H1 (cell line): ENCODE results near the gene SCNN1B. TPM values are rescaled to one million over a fixed set of nuclear protein-coding genes. Genes with fewer than 3 reads are reported as not detected.

Experiments
- CTCF ChIA-PET: fragments of 300-600 bp; sonication (Branson Sonifier 250); formaldehyde crosslinking; loops from one replicate; lab custom pipeline; 2021; ENCODE audit not compliant: partially characterized antibody; lab: Charles Lee
- POLR2A ChIA-PET: fragments of 300-600 bp; sonication (Branson Sonifier 250); formaldehyde crosslinking; loops from one replicate; lab custom pipeline; 2021; ENCODE audit warnings: inconsistent platforms; ENCODE audit not compliant: partially characterized antibody; lab: Charles Lee
- DNase-seq, 2 experiments: peaks; one replicate each; pipeline versions ENCODE4 v3.0.0 to v3.0.0-alpha.2; 2010 to 2022; ENCODE audit warnings: low spot score in 2 of 2, low read depth in 1 of 2, mixed read lengths in 1 of 2
- FAIRE-seq: peaks from 2 replicates; lab custom pipeline; 2011; peaks lifted over from hg19 to GRCh38; lab: Jason Lieb, UNC
- H2AFZ ChIP-seq: 2 replicates; pipeline ENCODE4 v1.8.1; 2012; ENCODE audit warnings: low read length, inconsistent platforms
- H2AK5ac ChIP-seq: 2 replicates; pipeline ENCODE4 v1.6.1; 2013; ENCODE audit warnings: low read depth, low read length
- H2BK120ac ChIP-seq: replicated peaks from 2 replicates; pipeline ENCODE3; 2013; ENCODE audit warnings: low read depth, low read length, inconsistent platforms
- H2BK12ac ChIP-seq: 2 replicates; pipeline ENCODE4 v1.6.1; 2013; ENCODE audit warnings: low read depth, low read length
- H2BK15ac ChIP-seq: 2 replicates; pipeline ENCODE4 v1.6.1; 2013; ENCODE audit warnings: low read length
- H2BK20ac ChIP-seq: 2 replicates; pipeline ENCODE4 v1.6.1; 2013; ENCODE audit warnings: low read length
- H2BK5ac ChIP-seq: 2 replicates; pipeline ENCODE4 v1.6.1; 2013; ENCODE audit warnings: low read depth, low read length
- H3K14ac ChIP-seq: 2 replicates; pipeline ENCODE4 v1.6.1; 2013; ENCODE audit warnings: inconsistent platforms; ENCODE audit not compliant: insufficient read length
- H3K18ac ChIP-seq: 2 replicates; pipeline ENCODE4 v1.6.1; 2013; ENCODE audit warnings: low read length; ENCODE audit errors: extremely low read depth
- H3K23ac ChIP-seq: 2 replicates; pipeline ENCODE4 v1.6.1; 2013; ENCODE audit warnings: inconsistent platforms; ENCODE audit not compliant: insufficient read length
- H3K23me2 ChIP-seq: 2 replicates; pipeline ENCODE4 v1.6.1; 2013; ENCODE audit warnings: low read depth, low read length
- H3K27ac ChIP-seq: 2 replicates; pipeline ENCODE4 v1.6.1; 2011; ENCODE audit warnings: low read depth, low read length, inconsistent platforms
- H3K27me3 ChIP-seq, 4 experiments: replicated peaks in 1 of 4; 1 replicate in 1 of 4; 2 replicates in 3 of 4; pipeline versions ENCODE4 v1.6.1 to v1.8.1; 2011 to 2013; ENCODE audit warnings: low read length in 3 of 4, mild to moderate bottlenecking in 3 of 4, inconsistent platforms in 2 of 4, mixed read lengths in 2 of 4, moderate library complexity in 1 of 4; ENCODE audit not compliant: control insufficient read depth in 3 of 4, insufficient read depth in 3 of 4; ENCODE audit errors: extremely low read depth in 1 of 4
- H3K36me3 ChIP-seq, 4 experiments: 2 replicates each; pipeline versions ENCODE4 v1.6.1 to v1.8.1; 2011 to 2013; ENCODE audit warnings: mild to moderate bottlenecking in 4 of 4, low read length in 3 of 4, moderate library complexity in 2 of 4, control low read depth in 1 of 4, inconsistent platforms in 1 of 4; ENCODE audit not compliant: insufficient read depth in 4 of 4, control insufficient read depth in 2 of 4
- H3K4ac ChIP-seq: replicated peaks from 2 replicates; pipeline ENCODE3; 2013; ENCODE audit warnings: low read length, low read depth, mixed read lengths, inconsistent platforms; ENCODE audit not compliant: insufficient read length
- H3K4me1 ChIP-seq, 4 experiments: replicated peaks in 1 of 4; 1 replicate in 1 of 4; 2 replicates in 3 of 4; pipeline versions ENCODE4 v1.6.1 to v1.8.1; 2011 to 2013; ENCODE audit warnings: low read length in 3 of 4, inconsistent platforms in 2 of 4, mixed read lengths in 1 of 4; ENCODE audit not compliant: insufficient read depth in 4 of 4, control insufficient read depth in 3 of 4
- H3K4me2 ChIP-seq, 2 experiments: 2 replicates each; pipeline versions ENCODE4 v1.6.1 to v1.8.1; 2011 to 2013; ENCODE audit warnings: low read depth in 2 of 2, low read length in 2 of 2, control low read depth in 1 of 2, inconsistent platforms in 1 of 2, mild to moderate bottlenecking in 1 of 2; ENCODE audit not compliant: insufficient read depth in 1 of 2
- H3K4me3 ChIP-seq, 4 experiments: fragments of 200-600, 300-600 bp in 1 of 4; sonication (generic), shearing (Covaris generic), sonication (Bioruptor Twin) in 1 of 4; 2 replicates each; pipeline versions ENCODE4 v1.5.1 to v1.8.1; 2011 to 2016; ENCODE audit warnings: low read length in 4 of 4, low read depth in 3 of 4, control low read depth in 2 of 4, inconsistent platforms in 2 of 4, mild to moderate bottlenecking in 2 of 4, mixed read lengths in 1 of 4, moderate library complexity in 1 of 4; ENCODE audit not compliant: insufficient read depth in 2 of 4; ENCODE audit errors: extremely low read depth in 1 of 4
- H3K56ac ChIP-seq: replicated peaks from 2 replicates; pipeline ENCODE3; 2013; ENCODE audit warnings: low read depth, mild to moderate bottlenecking, mixed read lengths, low read length, inconsistent platforms; ENCODE audit not compliant: insufficient read length
- H3K79me1 ChIP-seq: 2 replicates; pipeline ENCODE4 v1.6.1; 2013; ENCODE audit warnings: low read depth, low read length, control low read depth
- H3K79me2 ChIP-seq, 2 experiments: 2 replicates each; pipeline versions ENCODE4 v1.6.1 to v1.8.1; 2012 to 2013; ENCODE audit warnings: low read length in 2 of 2, mild to moderate bottlenecking in 2 of 2, inconsistent platforms in 1 of 2; ENCODE audit not compliant: insufficient read depth in 2 of 2, control insufficient read depth in 1 of 2
- H3K9ac ChIP-seq, 4 experiments: replicated peaks in 1 of 4; 1 replicate in 1 of 4; 2 replicates in 3 of 4; pipeline versions ENCODE4 v1.6.1 to v1.8.1; 2011 to 2013; ENCODE audit warnings: low read depth in 3 of 4, low read length in 3 of 4, control low read depth in 2 of 4, mild to moderate bottlenecking in 2 of 4, moderate library complexity in 2 of 4, inconsistent platforms in 1 of 4; ENCODE audit errors: extremely low read depth in 1 of 4
- H3K9me3 ChIP-seq, 2 experiments: 2 replicates each; pipeline versions ENCODE4 v1.6.1 to v1.8.1; 2012 to 2013; ENCODE audit warnings: mild to moderate bottlenecking in 2 of 2, moderate library complexity in 2 of 2, control low read depth in 1 of 2, inconsistent platforms in 1 of 2, low read depth in 1 of 2, low read length in 1 of 2, mixed read lengths in 1 of 2; ENCODE audit not compliant: insufficient read depth in 2 of 2
- H4K20me1 ChIP-seq, 2 experiments: replicated peaks in 1 of 2; 2 replicates each; pipeline versions ENCODE3 to v1.8.1; 2011 to 2013; ENCODE audit warnings: inconsistent platforms in 2 of 2, low read length in 2 of 2, mild to moderate bottlenecking in 1 of 2; ENCODE audit not compliant: insufficient read depth in 2 of 2, control insufficient read depth in 1 of 2
- H4K5ac ChIP-seq: 2 replicates; pipeline ENCODE4 v1.6.1; 2013; ENCODE audit warnings: low read length, low read depth, mixed read lengths, inconsistent platforms; ENCODE audit not compliant: insufficient read length
- H4K8ac ChIP-seq: 2 replicates; pipeline ENCODE4 v1.8.0; 2013; ENCODE audit warnings: mild to moderate bottlenecking, moderate library complexity, low read length, inconsistent platforms; ENCODE audit not compliant: insufficient read depth; ENCODE audit errors: extremely low read depth
- H4K91ac ChIP-seq: replicated peaks from 2 replicates; pipeline ENCODE3; 2013; ENCODE audit warnings: low read length, mixed read lengths, inconsistent platforms; ENCODE audit not compliant: insufficient read length
- BRCA1 ChIP-seq: IDR thresholded peaks from 2 replicates; pipeline ENCODE4 v1.6.1; 2012; ENCODE audit warnings: low read depth, low read length, improper control_type of control experiment
- CEBPB ChIP-seq: IDR thresholded peaks from 2 replicates; pipeline ENCODE4 v1.6.1; 2012; ENCODE audit warnings: low read depth, low read length
- JUN ChIP-seq: IDR thresholded peaks from 2 replicates; pipeline ENCODE4 v1.6.1; 2011; ENCODE audit warnings: low read depth, mild to moderate bottlenecking, improper control_type of control experiment, low read length
- NANOG ChIP-seq: IDR thresholded peaks from 2 replicates; pipeline ENCODE4 v1.6.1; 2011; ENCODE audit warnings: low read length, low read depth, mild to moderate bottlenecking, inconsistent platforms; ENCODE audit not compliant: insufficient read depth, poor library complexity, severe bottlenecking
- NRF1 ChIP-seq: IDR thresholded peaks from 2 replicates; pipeline ENCODE4 v1.6.1; 2011; ENCODE audit warnings: mild to moderate bottlenecking, low read depth, low read length, improper control_type of control experiment
- PHF8 ChIP-seq: fragments of 200-600 bp; sonication (generic); conservative IDR thresholded peaks from 2 replicates; pipeline ENCODE4 v1.7.1; 2012; ENCODE audit warnings: low read depth, mild to moderate bottlenecking, inconsistent platforms, low read length, moderate library complexity
- RNF2 ChIP-seq: fragments of 200-900, 300-1000 bp; sonication (generic); IDR thresholded peaks from 2 replicates; pipeline ENCODE4 v1.7.1; 2016; ENCODE audit warnings: borderline replicate concordance, low read depth, mild to moderate bottlenecking, antibody characterized with exemption, low read length; ENCODE audit not compliant: poor library complexity, severe bottlenecking; ENCODE audit errors: missing control alignments
- SIX5 ChIP-seq: IDR thresholded peaks from 2 replicates; pipeline ENCODE4 v1.6.1; 2011; ENCODE audit warnings: mild to moderate bottlenecking, low read depth, low read length
- SP2 ChIP-seq: IDR thresholded peaks from 2 replicates; pipeline ENCODE4 v1.6.1; 2012; ENCODE audit warnings: mild to moderate bottlenecking, low read length, inconsistent platforms
- TAF7 ChIP-seq: optimal IDR thresholded peaks from 2 replicates; pipeline ENCODE3; 2011; ENCODE audit warnings: low read depth, mild to moderate bottlenecking, inconsistent platforms, low read length, moderate library complexity, borderline replicate concordance
- ZNF274 ChIP-seq: IDR thresholded peaks from 2 replicates; pipeline ENCODE4 v1.7.0; 2012; ENCODE audit warnings: low read length, borderline replicate concordance; ENCODE audit errors: extremely low read depth
- WGBS, 2 experiments: shearing (Covaris generic) in 1 of 2; methylation state at CpG; one replicate each; pipeline versions ENCODE4 v1.1.6 to v1.1.7; 2013 to 2015; ENCODE audit warnings: low lambda C conversion rate in 2 of 2, mixed read lengths in 2 of 2, inconsistent platforms in 1 of 2, low coverage in 1 of 2, missing lambda C conversion rate in 1 of 2; ENCODE audit not compliant: insufficient replicate concordance in 2 of 2, insufficient coverage in 1 of 2, insufficient read length in 1 of 2; ENCODE audit errors: extremely low coverage in 1 of 2, missing lambda C conversion rate in 1 of 2; 5-methylcytosine and 5-hydroxymethylcytosine counted together
- polyA plus RNA-seq, 7 experiments: library from polyadenylated mRNA; depleted of rRNA in 3 of 7; stranded (reverse) in 5 of 7; unstranded in 2 of 7; fragments of >200 nt in 5 of 7; fragments of 200-250 nt in 2 of 7; gene quantifications; 1 replicate in 5 of 7; 2 replicates in 1 of 7; 4 replicates in 1 of 7; pipeline versions ENCODE4 v1.2.1 to v1.2.3, GENCODE V29; 2011 to 2013; ENCODE audit warnings: missing spikeins in 2 of 7, mixed read lengths in 2 of 7
- total RNA-seq: library from RNA; stranded (reverse); fragmentation: NEBNext Ultra II Directional; extraction: Animal tissue kit (Norgen Biotek cat#: 25700); gene quantifications from 2 replicates; pipeline ENCODE4 v1.2.1, GENCODE V29; 2021
- TF ChIP-seq, protein P1 (sequence below): IDR thresholded peaks from 2 replicates; pipeline ENCODE4 v1.6.1; 2012; ENCODE audit warnings: inconsistent platforms

The SCNN1B gene
- total and polyA plus RNA-seq, 2 of the 8 experiments (the other 6 are each of a cell fraction or from before 2014, with no cell fraction given): 0.20 to 0.95 TPM

DNA sequence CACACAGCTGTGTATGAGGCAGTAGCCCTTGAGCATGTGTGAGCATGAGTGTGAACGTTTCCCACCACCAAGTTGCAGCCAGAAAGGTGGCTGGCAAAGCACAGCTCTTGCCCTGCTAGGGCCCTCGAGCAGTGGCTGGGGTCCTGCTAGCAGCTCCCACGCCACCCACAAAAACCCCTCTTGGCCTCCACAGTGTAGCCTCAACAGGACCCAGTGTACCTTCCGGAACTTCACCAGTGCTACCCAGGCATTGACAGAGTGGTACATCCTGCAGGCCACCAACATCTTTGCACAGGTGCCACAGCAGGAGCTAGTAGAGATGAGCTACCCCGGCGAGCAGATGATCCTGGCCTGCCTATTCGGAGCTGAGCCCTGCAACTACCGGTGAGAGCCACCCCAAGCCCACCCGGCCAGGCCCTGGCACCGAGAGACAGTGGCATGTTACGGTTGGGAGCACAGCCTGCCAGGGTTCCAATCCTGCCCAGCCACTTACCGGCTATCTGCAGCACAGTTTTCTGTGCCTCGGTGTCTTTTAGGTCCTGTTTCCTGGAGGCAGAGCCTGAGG, 53.1 kb downstream of the SCNN1B start:
- DNase-seq (no peak), FAIRE-seq (no peak)
- H3K4ac ChIP-seq: no peak overlapping the region
- no peak overlapping the region for H2BK120ac ChIP-seq
- no peaks in the 10 kb centered on the region for H3K9me3 ChIP-seq
- no peaks in the 10 kb centered on the region for H3K23me2 ChIP-seq
- no peak overlapping the region for H2BK15ac ChIP-seq
- ChIA-PET CTCF (interaction anchor here (0.7 to 3.7 kb wide), 11 partner anchors 8 to 105 kb away, joined by 3 to 18 read pairs (median 3); no protein-coding TSS in a partner anchor), POLR2A (no interaction called here)
- H3K4me1 ChIP-seq: no peaks in the 10 kb centered on the region; a peak in 1 of 7 replicates
- H3K4me3 ChIP-seq: no peak overlapping the region
- no peak overlapping the region for H4K5ac ChIP-seq
- no peaks in the 10 kb centered on the region for H3K79me2 ChIP-seq
- H4K8ac ChIP-seq: no peak overlapping the region
- no peak overlapping the region for H3K23ac ChIP-seq
- peak overlapping the region; percentile 17; the same call in 1 of the 2 replicates for H2BK12ac ChIP-seq
- H3K36me3 ChIP-seq: no peaks in the 10 kb centered on the region
- H2BK5ac ChIP-seq: no peak overlapping the region
- H3K27ac ChIP-seq: no peak overlapping the region
- no peak overlapping the region for H2AFZ ChIP-seq
- H3K14ac ChIP-seq: no peak overlapping the region
- 92% methylated on average over 13 of the region's 13 CpGs; no CpG with 5 or more reads in 1 of the 2 experiments for WGBS, 2 experiments
- no peak overlapping the region for H3K18ac ChIP-seq
- no peaks in the 10 kb centered on the region for H3K27me3 ChIP-seq
- no peak overlapping the region for H3K4me2 ChIP-seq
- no peaks in the 10 kb centered on the region for H4K20me1 ChIP-seq
- no peak overlapping the region for H3K56ac ChIP-seq
- no peak overlapping the region for H2BK20ac ChIP-seq
- no peak overlapping the region; a peak in 1 of 7 replicates for H3K9ac ChIP-seq
- H4K91ac ChIP-seq: no peak overlapping the region
- no peaks in the 10 kb centered on the region for H3K79me1 ChIP-seq
- H2AK5ac ChIP-seq: no peak overlapping the region
- no peak for TF ChIP-seq ZNF274
- no peak for TF ChIP-seq BRCA1
- no peak for TF ChIP-seq SIX5
- TF ChIP-seq NRF1: no peak
- TF ChIP-seq, protein P1, sequence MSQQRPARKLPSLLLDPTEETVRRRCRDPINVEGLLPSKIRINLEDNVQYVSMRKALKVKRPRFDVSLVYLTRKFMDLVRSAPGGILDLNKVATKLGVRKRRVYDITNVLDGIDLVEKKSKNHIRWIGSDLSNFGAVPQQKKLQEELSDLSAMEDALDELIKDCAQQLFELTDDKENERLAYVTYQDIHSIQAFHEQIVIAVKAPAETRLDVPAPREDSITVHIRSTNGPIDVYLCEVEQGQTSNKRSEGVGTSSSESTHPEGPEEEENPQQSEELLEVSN: no peak
- no peak for TF ChIP-seq SP2
- TF ChIP-seq TAF7: no peak
- TF ChIP-seq NANOG: no peak
- TF ChIP-seq RNF2: no peak
- no peak for TF ChIP-seq CEBPB
- no peak for TF ChIP-seq JUN
- no peak for TF ChIP-seq PHF8
